A673 (cell line): ENCODE data around the gene FHIP2A. TPM values are rescaled to one million over a fixed set of nuclear protein-coding genes. Genes with fewer than 3 reads are reported as not detected.

ENCODE experiments used
- BruUV-seq: library from RNA; stranded (reverse); fragments of 400-500 nt; replicated peaks from 2 replicates; lab custom pipeline; 2021; lab: Mats Ljungman, UMichigan
- CTCF ChIA-PET: fragments of 300-600 bp; sonication (Branson Sonifier 250); formaldehyde crosslinking; loops from one replicate; lab custom pipeline; 2022; ENCODE audit warnings: antibody characterized with exemption; lab: Charles Lee
- POLR2A ChIA-PET: fragments of 300-600 bp; sonication (Branson Sonifier 250); formaldehyde crosslinking; loops from one replicate; lab custom pipeline; 2022; ENCODE audit warnings: antibody characterized with exemption; ENCODE audit not compliant: low non-redundant PET; lab: Charles Lee
- DNase-seq: peaks from one replicate; pipeline ENCODE4 v3.0.0-alpha.2; 2015; ENCODE audit warnings: low spot score
- H3K27ac ChIP-seq: fragments of 200-600 bp; sonication (generic); 2 replicates; pipeline ENCODE4 v1.5.1; 2016; ENCODE audit warnings: mixed run types, low read depth, mild to moderate bottlenecking, mixed read lengths, antibody characterized with exemption, low read length; ENCODE audit not compliant: poor library complexity, severe bottlenecking
- H3K27me3 ChIP-seq: fragments of 200-600 bp; sonication (generic); replicated peaks from 2 replicates; pipeline ENCODE4 v1.6.1; 2017; ENCODE audit warnings: mixed run types, low read depth, mild to moderate bottlenecking, mixed read lengths, antibody characterized with exemption, low read length; ENCODE audit not compliant: insufficient read depth, poor library complexity
- H3K36me3 ChIP-seq: fragments of 200-600 bp; sonication (generic); 2 replicates; pipeline ENCODE4 v1.6.1; 2016; ENCODE audit warnings: mixed run types, mild to moderate bottlenecking, mixed read lengths, antibody characterized with exemption, low read length; ENCODE audit not compliant: insufficient read depth, poor library complexity, severe bottlenecking
- H3K4me1 ChIP-seq: fragments of 200-600 bp; sonication (generic); 2 replicates; pipeline ENCODE4 v1.6.1; 2017; ENCODE audit warnings: mixed run types, mild to moderate bottlenecking, mixed read lengths, antibody characterized with exemption, low read length; ENCODE audit not compliant: insufficient read depth, poor library complexity, severe bottlenecking
- H3K4me3 ChIP-seq: fragments of 200-600 bp; sonication (generic); 2 replicates; pipeline ENCODE4 v1.5.1; 2016; ENCODE audit warnings: low read depth, mixed run types, mild to moderate bottlenecking, mixed read lengths, low read length; ENCODE audit not compliant: poor library complexity, severe bottlenecking
- H3K9me3 ChIP-seq: fragments of 200-600 bp; sonication (generic); 2 replicates; pipeline ENCODE4 v1.6.1; 2016; ENCODE audit warnings: mixed run types, low read depth, mild to moderate bottlenecking, mixed read lengths, antibody characterized with exemption, low read length; ENCODE audit not compliant: poor library complexity, severe bottlenecking
- EZH2 ChIP-seq: fragments of 200-600 bp; sonication (generic); IDR thresholded peaks from 2 replicates; pipeline ENCODE4 v1.6.1; 2017; ENCODE audit warnings: borderline replicate concordance, low read depth, mild to moderate bottlenecking, mixed read lengths, antibody characterized with exemption, low read length; ENCODE audit not compliant: poor library complexity, severe bottlenecking
- intact Hi-C: fragments of 100-400 bp; cut with micrococcal nuclease; formaldehyde crosslinking; loops from one replicate; pipeline ENCODE4 v1.10.0; 2022; ENCODE audit not compliant: unreplicated experiment
- total RNA-seq: library from RNA; stranded (reverse); gene quantifications from 2 replicates; pipeline ENCODE4 v1.2.3, GENCODE V29; 2021
- TF ChIP-seq, protein P1 (sequence below): fragments of 300-800, 200-600 bp; sonication (generic); conservative IDR thresholded peaks from 2 replicates; pipeline ENCODE4 v1.5.1; 2017; ENCODE audit warnings: low read depth, mild to moderate bottlenecking, antibody characterized with exemption, low read length, moderate library complexity, mixed read lengths

FHIP2A gene
- total RNA-seq, 1 experiment from 2014 or later: 14.4 TPM

DNA sequence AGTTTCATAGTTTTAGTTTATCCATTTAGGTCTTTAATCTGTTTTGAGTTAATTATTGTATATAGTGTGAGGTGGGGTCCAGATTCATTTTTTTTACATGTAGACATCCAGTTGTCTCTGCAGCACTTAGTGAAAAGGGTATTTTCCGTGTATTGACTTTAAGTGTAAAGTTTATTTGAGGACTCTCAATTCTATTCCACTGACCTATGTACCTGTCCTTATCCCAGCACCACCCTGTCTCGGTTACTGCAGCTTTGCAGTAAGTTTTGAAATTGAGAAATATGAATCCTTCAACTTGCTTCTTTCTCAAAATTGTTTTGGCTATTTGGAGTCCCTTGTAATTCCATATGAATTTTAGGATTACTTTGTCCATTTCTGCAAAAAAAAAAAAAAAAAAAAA is 29.8 kb downstream of the FHIP2A start:
- no peaks in the 10 kb centered on the region for H3K4me1 ChIP-seq
- TF ChIP-seq EZH2: no peak
- TF ChIP-seq, protein P1, sequence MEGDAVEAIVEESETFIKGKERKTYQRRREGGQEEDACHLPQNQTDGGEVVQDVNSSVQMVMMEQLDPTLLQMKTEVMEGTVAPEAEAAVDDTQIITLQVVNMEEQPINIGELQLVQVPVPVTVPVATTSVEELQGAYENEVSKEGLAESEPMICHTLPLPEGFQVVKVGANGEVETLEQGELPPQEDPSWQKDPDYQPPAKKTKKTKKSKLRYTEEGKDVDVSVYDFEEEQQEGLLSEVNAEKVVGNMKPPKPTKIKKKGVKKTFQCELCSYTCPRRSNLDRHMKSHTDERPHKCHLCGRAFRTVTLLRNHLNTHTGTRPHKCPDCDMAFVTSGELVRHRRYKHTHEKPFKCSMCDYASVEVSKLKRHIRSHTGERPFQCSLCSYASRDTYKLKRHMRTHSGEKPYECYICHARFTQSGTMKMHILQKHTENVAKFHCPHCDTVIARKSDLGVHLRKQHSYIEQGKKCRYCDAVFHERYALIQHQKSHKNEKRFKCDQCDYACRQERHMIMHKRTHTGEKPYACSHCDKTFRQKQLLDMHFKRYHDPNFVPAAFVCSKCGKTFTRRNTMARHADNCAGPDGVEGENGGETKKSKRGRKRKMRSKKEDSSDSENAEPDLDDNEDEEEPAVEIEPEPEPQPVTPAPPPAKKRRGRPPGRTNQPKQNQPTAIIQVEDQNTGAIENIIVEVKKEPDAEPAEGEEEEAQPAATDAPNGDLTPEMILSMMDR: no peak
- no peaks in the 10 kb centered on the region for H3K9me3 ChIP-seq
- peaks cover 51% of the 10 kb centered on the region for H3K36me3 ChIP-seq
- no peak overlapping the region for H3K4me3 ChIP-seq
- no peak overlapping the region for H3K27ac ChIP-seq
- H3K27me3 ChIP-seq: no peaks in the 10 kb centered on the region
- no TSS peak for BruUV-seq
- CTCF ChIA-PET: no interaction called here
- POLR2A ChIA-PET: interaction anchor here (0.7 kb wide), 1 partner anchor 175 kb away, joined by 13 read pairs; no protein-coding TSS in a partner anchor
- DNase-seq: no peak
- intact Hi-C loops: no loop called here

DNA sequence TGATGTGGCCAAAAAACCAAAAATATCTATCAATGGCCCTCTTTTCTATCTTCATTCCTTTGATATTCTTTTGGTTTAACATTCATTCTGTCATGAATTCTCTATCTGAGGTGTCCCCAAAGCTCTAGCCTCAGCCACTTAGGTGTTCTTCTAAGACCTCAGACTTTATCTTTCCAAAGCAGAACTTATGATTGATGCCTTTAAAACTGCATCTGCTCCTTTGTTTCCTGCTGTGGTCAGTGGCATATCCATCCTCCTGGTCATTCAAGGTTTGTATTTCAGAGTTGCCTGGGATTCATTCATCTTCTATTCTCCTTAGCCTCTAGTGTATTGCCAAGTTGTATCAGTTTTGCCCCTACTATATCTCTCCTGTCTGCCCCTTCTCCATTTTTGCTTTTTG is 30.6 kb downstream of the FHIP2A start:
- TF ChIP-seq, protein P1: no peak
- POLR2A ChIA-PET: no interaction called here
- CTCF ChIA-PET: no interaction called here
- intact Hi-C loops: no loop called here
- no TSS peak for BruUV-seq
- peaks cover 52% of the 10 kb centered on the region for H3K36me3 ChIP-seq
- no peak for DNase-seq
- H3K4me3 ChIP-seq: no peak overlapping the region
- no peaks in the 10 kb centered on the region for H3K27me3 ChIP-seq
- no peaks in the 10 kb centered on the region for H3K9me3 ChIP-seq
- no peaks in the 10 kb centered on the region for H3K4me1 ChIP-seq
- no peak overlapping the region for H3K27ac ChIP-seq

DNA sequence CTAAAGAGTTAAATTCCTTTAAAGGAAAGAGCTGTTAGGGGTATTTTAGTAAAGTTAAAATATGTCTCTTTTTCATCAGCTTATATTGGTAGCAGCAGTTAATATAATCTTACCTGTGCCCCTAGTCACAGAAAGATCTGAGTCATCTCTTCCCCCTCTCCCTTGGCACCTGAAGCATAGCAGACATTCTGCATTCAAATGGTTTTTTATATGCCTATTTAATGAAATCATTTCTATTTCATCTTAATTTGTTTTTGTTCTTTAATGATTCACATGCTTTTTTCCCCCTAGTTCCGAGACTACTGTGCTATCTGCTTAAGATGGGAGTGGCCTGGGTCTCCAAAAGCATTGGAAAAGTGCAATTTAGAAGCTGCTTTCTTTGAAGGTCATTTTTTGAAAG is 33.3 kb downstream of the FHIP2A start:
- H3K27ac ChIP-seq: no peak overlapping the region

More for the DNA sequence above, 33.3 kb downstream of the FHIP2A start:
- intact Hi-C loops: no loop called here
- ChIA-PET POLR2A (no interaction called here), CTCF (no interaction called here)
- peaks cover 42% of the 10 kb centered on the region for H3K36me3 ChIP-seq
- TF ChIP-seq, protein P1: no peak
- no peak for TF ChIP-seq EZH2
- H3K4me3 ChIP-seq: no peak overlapping the region
- no TSS peak for BruUV-seq
- H3K27me3 ChIP-seq: no peaks in the 10 kb centered on the region
- no peak for DNase-seq
- no peaks in the 10 kb centered on the region for H3K4me1 ChIP-seq
- H3K9me3 ChIP-seq: no peaks in the 10 kb centered on the region
